Neuronal stem cell (in vitro differentiated cells): ENCODE data around the gene FAM53A.

Experiments used
- DNase-seq: peaks from one replicate; pipeline ENCODE4 v3.0.0-alpha.2; 2013; ENCODE audit warnings: low spot score
- H2AFZ ChIP-seq: one replicate; pipeline ENCODE4 v1.6.1; 2013; ENCODE audit warnings: mild to moderate bottlenecking, low read length, inconsistent platforms
- H2AK5ac ChIP-seq: 2 replicates; pipeline ENCODE4 v1.6.1; 2013; ENCODE audit warnings: low read depth, mild to moderate bottlenecking, inconsistent platforms, low read length, moderate library complexity, mixed read lengths
- H2BK120ac ChIP-seq: 2 replicates; pipeline ENCODE4 v1.6.1; 2013; ENCODE audit warnings: low read depth, mild to moderate bottlenecking, inconsistent platforms, low read length, moderate library complexity, mixed read lengths
- H2BK12ac ChIP-seq: one replicate; pipeline ENCODE4 v1.6.1; 2013; ENCODE audit warnings: low read length, inconsistent platforms
- H2BK15ac ChIP-seq: 2 replicates; pipeline ENCODE4 v1.6.1; 2013; ENCODE audit warnings: mild to moderate bottlenecking, low read length, inconsistent platforms, mixed read lengths
- H2BK5ac ChIP-seq: one replicate; pipeline ENCODE4 v1.6.1; 2013; ENCODE audit warnings: inconsistent platforms, mild to moderate bottlenecking, low read length, moderate library complexity
- H3K14ac ChIP-seq: one replicate; pipeline ENCODE4 v1.6.1; 2013; ENCODE audit warnings: low read length, inconsistent platforms
- H3K18ac ChIP-seq: 2 replicates; pipeline ENCODE4 v1.6.1; 2013; ENCODE audit warnings: low read length, inconsistent platforms
- H3K23ac ChIP-seq: 2 replicates; pipeline ENCODE4 v1.6.1; 2013; ENCODE audit warnings: low read depth, mild to moderate bottlenecking, mixed read lengths, low read length, inconsistent platforms; ENCODE audit not compliant: poor library complexity
- H3K27ac ChIP-seq: replicated peaks from 3 replicates; pipeline ENCODE4 v1.5.1; 2013; ENCODE audit warnings: low read length, inconsistent platforms
- H3K27me3 ChIP-seq, 3 experiments: 2 replicates each; pipeline ENCODE4 v1.6.1; 2013; ENCODE audit warnings: low read length in 3 of 3, mild to moderate bottlenecking in 2 of 3, inconsistent platforms in 1 of 3, low read depth in 1 of 3, mixed read lengths in 1 of 3, moderate library complexity in 1 of 3; ENCODE audit not compliant: control insufficient read depth in 3 of 3, insufficient read depth in 3 of 3
- H3K36me3 ChIP-seq, 2 donors: replicated peaks in 1 of 2; 2 replicates each; pipeline ENCODE4 v1.6.1; 2013; ENCODE audit warnings: low read length in 2 of 2; ENCODE audit not compliant: control insufficient read depth in 2 of 2, insufficient read depth in 2 of 2
- H3K4ac ChIP-seq: 2 replicates; pipeline ENCODE4 v1.6.1; 2013; ENCODE audit warnings: inconsistent platforms, mild to moderate bottlenecking, low read length, moderate library complexity
- H3K4me1 ChIP-seq, 2 donors: 1 replicate in 1 of 2; 2 replicates in 1 of 2; pipeline ENCODE4 v1.6.1; 2013; ENCODE audit warnings: low read length in 2 of 2, low read depth in 1 of 2; ENCODE audit not compliant: control insufficient read depth in 2 of 2, insufficient read depth in 1 of 2
- H3K4me2 ChIP-seq: one replicate; pipeline ENCODE4 v1.6.1; 2013; ENCODE audit warnings: mild to moderate bottlenecking, low read length, inconsistent platforms; ENCODE audit not compliant: insufficient read depth, poor library complexity, severe bottlenecking
- H3K4me3 ChIP-seq, 2 donors: 2 replicates each; pipeline ENCODE4 v1.5.1; 2013; ENCODE audit warnings: low read length in 2 of 2, mild to moderate bottlenecking in 2 of 2, inconsistent platforms in 1 of 2, moderate library complexity in 1 of 2
- H3K79me1 ChIP-seq: one replicate; pipeline ENCODE4 v1.6.1; 2013; ENCODE audit warnings: low read depth, mild to moderate bottlenecking, inconsistent platforms, low read length, moderate library complexity
- H3K9ac ChIP-seq: one replicate; pipeline ENCODE4 v1.6.1; 2013; ENCODE audit warnings: mild to moderate bottlenecking, low read depth, low read length, inconsistent platforms; ENCODE audit not compliant: poor library complexity
- H3K9me3 ChIP-seq, 2 donors: replicated peaks in 1 of 2; 2 replicates each; pipeline versions ENCODE3 to v1.6.1; 2013; ENCODE audit warnings: low read length in 2 of 2, mild to moderate bottlenecking in 2 of 2, inconsistent platforms in 1 of 2, low read depth in 1 of 2, mixed read lengths in 1 of 2, moderate library complexity in 1 of 2; ENCODE audit not compliant: control insufficient read depth in 2 of 2, insufficient read depth in 1 of 2
- H4K8ac ChIP-seq: one replicate; pipeline ENCODE4 v1.6.1; 2013; ENCODE audit warnings: low read depth, mild to moderate bottlenecking, inconsistent platforms, low read length, moderate library complexity
- H4K91ac ChIP-seq: one replicate; pipeline ENCODE4 v1.6.1; 2013; ENCODE audit warnings: low read length, low read depth, mild to moderate bottlenecking, inconsistent platforms; ENCODE audit not compliant: poor library complexity
- WGBS, 2 donors: extraction: QIAGEN DNeasy Blood & Tissue Kit; methylation state at CpG; one replicate each; pipeline ENCODE4 v1.1.7; 2013; ENCODE audit warnings: missing lambda C conversion rate in 2 of 2, mixed read lengths in 1 of 2; ENCODE audit not compliant: insufficient read length in 2 of 2, insufficient replicate concordance in 1 of 2; ENCODE audit errors: extremely low coverage in 2 of 2; 5-methylcytosine and 5-hydroxymethylcytosine counted together

The FAM53A gene

GRCh38 chr4:1668488-1668840 is 15.6 kb downstream of the FAM53A start:
- DNase-seq, result no peak
- Histone ChIP-seq H2BK12ac (peak overlapping the region; percentile 92), H4K91ac (no peak overlapping the region), H4K8ac (peak overlapping the region; percentile 56), H2AFZ (no peak overlapping the region), H3K27me3 (no peaks in the 10 kb centered on the region), H2BK5ac (no peak overlapping the region), H3K4me3 (no peak overlapping the region), H3K23ac (peak overlapping the region; percentile 80), H2BK120ac (no peak overlapping the region), H3K18ac (peak overlapping the region; percentile 87), H3K4ac (no peak overlapping the region), H3K27ac (no peak overlapping the region), H2AK5ac (peak overlapping the region; percentile 96), H3K4me2 (no peak overlapping the region), H3K79me1 (no peaks in the 10 kb centered on the region), H3K36me3 (no peaks in the 10 kb centered on the region), H3K9me3 (no peaks in the 10 kb centered on the region), H2BK15ac (peak overlapping the region; percentile 79), H3K9ac (no peak overlapping the region), H3K4me1 (peaks cover 0 to 2% of the 10 kb centered on the region in 2 donors), H3K14ac (no peak overlapping the region)
- no CpG with 5 or more reads among the region's 8 CpGs for WGBS, 2 donors

DNA sequence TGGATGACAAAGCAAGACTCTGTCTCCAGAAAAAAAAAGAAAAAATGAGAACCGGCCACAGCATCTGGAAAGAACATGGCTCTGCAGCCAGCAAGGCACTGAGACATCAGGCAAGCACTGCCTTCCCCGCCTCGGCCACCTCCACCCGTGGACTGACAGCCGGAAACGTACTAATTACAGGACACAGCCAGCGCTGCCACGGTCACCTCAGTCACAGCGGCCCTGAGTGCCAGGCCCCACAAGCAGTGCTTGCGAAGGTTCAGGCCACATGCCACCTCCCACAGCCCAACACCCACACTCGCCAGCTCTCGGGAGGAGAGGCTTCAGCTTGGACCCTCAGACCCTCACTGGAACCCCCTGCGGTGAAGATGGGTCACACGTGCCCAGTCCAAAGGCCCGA is 16.8 kb downstream of the FAM53A start:
- H4K91ac ChIP-seq, result no peak overlapping the region
- H3K4ac ChIP-seq, result no peak overlapping the region
- peaks cover 0 to 2% of the 10 kb centered on the region in 2 donors for H3K4me1 ChIP-seq
- no peak overlapping the region for H2BK15ac ChIP-seq
- H3K9me3 ChIP-seq, result no peaks in the 10 kb centered on the region
- no CpG with 5 or more reads among the region's 15 CpGs for WGBS, 2 donors
- H3K79me1 ChIP-seq, result no peaks in the 10 kb centered on the region
- H2AFZ ChIP-seq, result no peak overlapping the region
- no peak overlapping the region for H3K23ac ChIP-seq
- no peak overlapping the region for H3K4me2 ChIP-seq
- no peak overlapping the region for H3K4me3 ChIP-seq
- H2BK12ac ChIP-seq, result no peak overlapping the region
- no peak overlapping the region for H2BK5ac ChIP-seq
- no peak overlapping the region for H4K8ac ChIP-seq
- no peak overlapping the region for H2AK5ac ChIP-seq
- H2BK120ac ChIP-seq, result no peak overlapping the region
- no peak for DNase-seq
- peak overlapping the region; percentile 17 for H3K9ac ChIP-seq
- no peaks in the 10 kb centered on the region for H3K27me3 ChIP-seq
- H3K27ac ChIP-seq, result no peak overlapping the region
- no peak overlapping the region for H3K18ac ChIP-seq
- no peaks in the 10 kb centered on the region for H3K36me3 ChIP-seq
- H3K14ac ChIP-seq, result no peak overlapping the region

DNA sequence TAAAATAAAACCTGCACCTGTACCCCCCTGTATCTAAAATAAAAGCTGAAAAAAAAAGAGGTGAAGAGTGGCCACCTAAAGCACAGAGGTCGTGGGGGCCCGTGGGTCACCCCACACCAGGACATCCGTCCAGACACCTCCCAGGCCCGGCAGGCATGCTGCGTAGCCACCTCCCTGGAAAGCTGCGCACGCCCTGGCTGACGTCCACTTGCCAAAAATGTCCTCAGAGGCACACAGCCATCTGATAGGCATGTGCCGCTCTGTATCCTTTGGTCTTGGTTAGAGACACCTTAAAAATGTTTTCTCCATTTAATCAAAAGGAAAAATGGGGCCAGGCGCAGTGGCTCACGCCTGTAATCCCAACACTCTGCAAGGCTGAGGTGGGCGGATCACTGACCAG is 17.7 kb downstream of the FAM53A start:
- Histone ChIP-seq H3K23ac (no peak overlapping the region), H3K4me2 (no peak overlapping the region), H2BK15ac (no peak overlapping the region), H3K4me1 (peaks cover 0 to 2% of the 10 kb centered on the region in 2 donors), H2BK5ac (no peak overlapping the region), H4K91ac (no peak overlapping the region), H2AFZ (no peak overlapping the region), H2BK120ac (no peak overlapping the region), H3K4ac (no peak overlapping the region), H2BK12ac (no peak overlapping the region), H3K27ac (no peak overlapping the region), H2AK5ac (no peak overlapping the region), H3K4me3 (no peak overlapping the region), H3K18ac (no peak overlapping the region), H3K9ac (no peak overlapping the region), H3K14ac (no peak overlapping the region), H4K8ac (no peak overlapping the region), H3K79me1 (no peaks in the 10 kb centered on the region), H3K9me3 (no peaks in the 10 kb centered on the region), H3K27me3 (no peaks in the 10 kb centered on the region), H3K36me3 (no peaks in the 10 kb centered on the region)
- WGBS, 2 donors, result no CpG with 5 or more reads among the region's 12 CpGs
- DNase-seq, result no peak

- Histone ChIP-seq H2BK15ac (no peak overlapping the region), H3K4me2 (no peak overlapping the region), H3K36me3 (no peaks in the 10 kb centered on the region), H3K79me1 (no peaks in the 10 kb centered on the region), H3K9me3 (no peaks in the 10 kb centered on the region), H3K27me3 (no peaks in the 10 kb centered on the region), H3K14ac (no peak overlapping the region), H2BK12ac (no peak overlapping the region), H2BK120ac (no peak overlapping the region), H3K4me3 (no peak overlapping the region), H3K18ac (no peak overlapping the region), H4K91ac (no peak overlapping the region), H3K4ac (no peak overlapping the region), H3K4me1 (peaks cover 0 to 2% of the 10 kb centered on the region in 2 donors), H4K8ac (no peak overlapping the region), H3K9ac (no peak overlapping the region), H3K27ac (no peak overlapping the region), H2AFZ (no peak overlapping the region), H2AK5ac (no peak overlapping the region), H2BK5ac (no peak overlapping the region), H3K23ac (no peak overlapping the region)
- WGBS, 2 donors, result no CpG with 5 or more reads among the region's 8 CpGs
- no peak for DNase-seq
Observed at GRCh38 chr4:1664141-1664540, 20.0 kb downstream of the FAM53A start.
